Measurements from ENCODE around the gene LARGE2. TPM values are rescaled to one million over a fixed set of nuclear protein-coding genes. Genes with fewer than 3 reads are reported as not detected.

LARGE2 gene
- total RNA-seq, 1 experiment from 2014 or later, result 108 TPM

- no peak overlapping the region for H2BK5ac ChIP-seq (ENCODE audit: insufficient read length, low read length)
- no peaks in the 10 kb centered on the region for H3K79me1 ChIP-seq (ENCODE audit: insufficient read depth, low read depth, low read length, poor library complexity, severe bottlenecking)
- H3T11ph ChIP-seq (ENCODE audit: low read length), result no peak overlapping the region
- no peak overlapping the region for H2AK5ac ChIP-seq (ENCODE audit: insufficient read length, low read length)
- H3K27me3 ChIP-seq (ENCODE audit: insufficient read depth, low read length), result no peaks in the 10 kb centered on the region
- no peak overlapping the region for H4K5ac ChIP-seq (ENCODE audit: insufficient read length, low read depth, low read length)
- no peak overlapping the region for H3K14ac ChIP-seq (ENCODE audit: insufficient read depth, low read length)
- Mint-ChIP-seq H3K4me3 (no peak overlapping the region; a peak in 1 of 5 replicates), H3K4me1 (peaks cover 3 to 5% of the 10 kb centered on the region in 2 experiments), H3K9me3 (no peaks in the 10 kb centered on the region), H3K27ac (no peak overlapping the region), H3K36me3 (ENCODE audit: insufficient read depth in 1 of 3, low read depth in 3 of 3) (peaks cover 5 to 40% (median 29%) of the 10 kb centered on the region in 3 experiments; a peak in 6 of 7 replicates), H3K27me3 (ENCODE audit: low read depth) (no peaks in the 10 kb centered on the region)
- no peak overlapping the region for H4K8ac ChIP-seq (replicated peaks; ENCODE audit: insufficient read length, low read depth, low read length)
- no peaks in the 10 kb centered on the region for H3K9me3 ChIP-seq (ENCODE audit: control insufficient read depth, low read depth, low read length)
- H2BK120ac ChIP-seq (ENCODE audit: low read depth, low read length, poor library complexity, severe bottlenecking), result no peak overlapping the region
- H2BK20ac ChIP-seq (ENCODE audit: low read depth, low read length, poor library complexity, severe bottlenecking), result no peak overlapping the region
- no peaks in the 10 kb centered on the region for H3K4me1 ChIP-seq (ENCODE audit: insufficient read depth, low read length)
- no peaks in the 10 kb centered on the region for H3K79me2 ChIP-seq (ENCODE audit: insufficient read depth, low read length)
- no peak overlapping the region for H3K4me2 ChIP-seq (ENCODE audit: insufficient read depth, insufficient read length, low read length)
- no CpG with 5 or more reads among the region's 19 CpGs for WGBS (ENCODE audit: extremely low coverage, insufficient read length, low lambda C conversion rate)
- H2AFZ ChIP-seq (ENCODE audit: low read length), result no peak overlapping the region
- H2BK15ac ChIP-seq (ENCODE audit: low read depth, low read length), result no peak overlapping the region
- H2BK12ac ChIP-seq (ENCODE audit: insufficient read length, low read depth, low read length), result no peak overlapping the region
- H3K9ac ChIP-seq (ENCODE audit: extremely low read depth, insufficient read length, low read length), result no peak overlapping the region
- H4K91ac ChIP-seq (ENCODE audit: insufficient read length, low read depth, low read length), result no peak overlapping the region
- no peak overlapping the region for H3K56ac ChIP-seq (ENCODE audit: insufficient read length, low read depth, low read length)
- H4K20me1 ChIP-seq (ENCODE audit: control insufficient read depth, insufficient read depth, insufficient read length), result no peaks in the 10 kb centered on the region
- H3K27ac ChIP-seq (ENCODE audit: insufficient read length, low read depth, low read length), result no peak overlapping the region
- TF ChIP-seq, protein P1, sequence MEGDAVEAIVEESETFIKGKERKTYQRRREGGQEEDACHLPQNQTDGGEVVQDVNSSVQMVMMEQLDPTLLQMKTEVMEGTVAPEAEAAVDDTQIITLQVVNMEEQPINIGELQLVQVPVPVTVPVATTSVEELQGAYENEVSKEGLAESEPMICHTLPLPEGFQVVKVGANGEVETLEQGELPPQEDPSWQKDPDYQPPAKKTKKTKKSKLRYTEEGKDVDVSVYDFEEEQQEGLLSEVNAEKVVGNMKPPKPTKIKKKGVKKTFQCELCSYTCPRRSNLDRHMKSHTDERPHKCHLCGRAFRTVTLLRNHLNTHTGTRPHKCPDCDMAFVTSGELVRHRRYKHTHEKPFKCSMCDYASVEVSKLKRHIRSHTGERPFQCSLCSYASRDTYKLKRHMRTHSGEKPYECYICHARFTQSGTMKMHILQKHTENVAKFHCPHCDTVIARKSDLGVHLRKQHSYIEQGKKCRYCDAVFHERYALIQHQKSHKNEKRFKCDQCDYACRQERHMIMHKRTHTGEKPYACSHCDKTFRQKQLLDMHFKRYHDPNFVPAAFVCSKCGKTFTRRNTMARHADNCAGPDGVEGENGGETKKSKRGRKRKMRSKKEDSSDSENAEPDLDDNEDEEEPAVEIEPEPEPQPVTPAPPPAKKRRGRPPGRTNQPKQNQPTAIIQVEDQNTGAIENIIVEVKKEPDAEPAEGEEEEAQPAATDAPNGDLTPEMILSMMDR (conservative IDR thresholded peaks at IDR 0.05), result no peak
- no peak overlapping the region for H3K23ac ChIP-seq (ENCODE audit: insufficient read length, low read depth, low read length)
- no peak overlapping the region for H3K4ac ChIP-seq (ENCODE audit: low read depth, low read length)
- no peak overlapping the region for H3K18ac ChIP-seq (ENCODE audit: insufficient read length, low read depth, low read length)
- no peak for DNase-seq
- H3K23me2 ChIP-seq (ENCODE audit: insufficient read length, low read depth, low read length, poor library complexity, severe bottlenecking), result peaks cover 3% of the 10 kb centered on the region
These were observed 8.9 kb upstream of the LARGE2 start for GRCh38 chr11:45913514-45913913.
